ENCODE data around the gene FAM236D. TPM values are rescaled to one million over a fixed set of nuclear protein-coding genes. Genes with fewer than 3 reads are reported as not detected.
"Not testable (repeated sequence)": the region's sequence is repeated elsewhere in the genome, so short reads cannot be mapped to it uniquely, and the experiment has no call there.

The FAM236D gene
- total RNA-seq, 1 donor from 2014 or later: not detected

- not testable (repeated sequence) for H3K9ac ChIP-seq (ENCODE audit: low read length); H3K4me2 ChIP-seq (ENCODE audit: low read length); DNase-seq (ENCODE audit: low read depth); H3K79me2 ChIP-seq (ENCODE audit: insufficient read depth, low read length); H3K36me3 ChIP-seq (ENCODE audit: insufficient read depth, low read length); H3K27ac Mint-ChIP-seq (ENCODE audit: unreplicated experiment); H3K4me1 ChIP-seq (ENCODE audit: insufficient read depth, low read length); H2AFZ ChIP-seq (ENCODE audit: low read depth, low read length); H3K9me3 ChIP-seq (ENCODE audit: insufficient read depth, low read depth, low read length); H3K4me3 Mint-ChIP-seq (ENCODE audit: unreplicated experiment); H3K4me3 ChIP-seq (ENCODE audit: insufficient read depth, low read depth, low read length); H3K27me3 Mint-ChIP-seq (ENCODE audit: low read depth, unreplicated experiment); H3K4me1 Mint-ChIP-seq (ENCODE audit: low read depth, unreplicated experiment); FAIRE-seq; H3K27ac ChIP-seq (ENCODE audit: low read depth, low read length); H3K9me3 Mint-ChIP-seq (ENCODE audit: unreplicated experiment); H4K20me1 ChIP-seq (ENCODE audit: insufficient read depth, low read length); H3K27me3 ChIP-seq (ENCODE audit: insufficient read depth, low read length); H3K36me3 Mint-ChIP-seq (ENCODE audit: low read depth, unreplicated experiment)
These were observed 24.6 kb downstream of the FAM236D start for GRCh38 chrX:72783365-72783936.

DNA sequence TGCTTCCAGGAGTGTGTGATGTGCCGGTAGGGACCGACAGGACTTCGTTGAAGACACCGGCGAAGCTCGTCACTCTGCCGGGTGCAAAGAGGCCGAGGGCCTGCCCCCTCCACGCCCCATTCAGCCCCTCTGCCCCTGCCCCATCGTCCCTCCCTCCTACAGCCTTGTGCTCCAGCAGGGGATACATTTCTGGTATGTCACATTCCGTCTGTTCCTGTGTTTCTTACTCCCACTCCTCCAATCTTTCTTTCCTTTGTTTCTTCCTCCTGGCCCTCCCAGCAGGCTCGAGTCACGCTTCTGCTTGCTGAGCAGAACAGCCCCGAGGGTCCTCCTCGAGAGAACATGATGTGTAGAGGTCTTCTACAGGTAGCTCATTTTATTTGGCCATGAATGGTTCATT, 25.4 kb downstream of the FAM236D start, which contains the start of gene FAM236B:
TSS of gene FAM236B (minus strand) at position 101 of the 400 bp plus-strand sequence. CDS start at position 1, 100 bp downstream.
- not testable (repeated sequence) for FAIRE-seq

DNA sequence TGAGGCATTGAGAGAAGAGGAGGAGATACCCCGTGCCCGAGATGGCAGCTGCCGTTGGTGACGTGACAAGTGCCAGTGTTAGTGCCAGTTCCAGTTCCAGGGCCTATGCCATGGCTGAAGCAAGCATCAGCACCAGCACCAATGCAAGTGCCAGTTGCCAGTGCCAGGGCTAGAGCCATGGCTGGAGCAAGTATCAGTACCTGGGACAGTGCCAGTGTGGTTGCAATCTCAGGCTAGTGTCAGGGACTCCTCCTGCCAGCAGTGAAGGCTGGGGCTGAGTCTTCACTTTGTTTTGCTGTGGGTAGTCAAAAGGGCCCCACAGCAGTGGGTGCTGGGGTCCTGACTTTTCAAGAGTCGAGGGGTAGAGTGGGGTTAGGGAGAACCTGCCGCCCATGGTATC, 29.9 kb downstream of the FAM236D start:
- H3K9me3 ChIP-seq (ENCODE audit: insufficient read depth, low read depth, low read length); H3K27ac Mint-ChIP-seq (ENCODE audit: unreplicated experiment); H3K27ac ChIP-seq (ENCODE audit: low read depth, low read length); H3K9me3 Mint-ChIP-seq (ENCODE audit: unreplicated experiment); DNase-seq (ENCODE audit: low read depth); H3K4me2 ChIP-seq (ENCODE audit: low read length); H3K27me3 ChIP-seq (ENCODE audit: insufficient read depth, low read length); H3K4me1 Mint-ChIP-seq (ENCODE audit: low read depth, unreplicated experiment); H2AFZ ChIP-seq (ENCODE audit: low read depth, low read length); H3K4me3 Mint-ChIP-seq (ENCODE audit: unreplicated experiment); H3K4me3 ChIP-seq (ENCODE audit: insufficient read depth, low read depth, low read length); H4K20me1 ChIP-seq (ENCODE audit: insufficient read depth, low read length); H3K9ac ChIP-seq (ENCODE audit: low read length); H3K36me3 ChIP-seq (ENCODE audit: insufficient read depth, low read length); H3K4me1 ChIP-seq (ENCODE audit: insufficient read depth, low read length); H3K36me3 Mint-ChIP-seq (ENCODE audit: low read depth, unreplicated experiment); H3K79me2 ChIP-seq (ENCODE audit: insufficient read depth, low read length); H3K27me3 Mint-ChIP-seq (ENCODE audit: low read depth, unreplicated experiment): not testable (repeated sequence)
- FAIRE-seq: peak; percentile 95

More for the DNA sequence above, 25.4 kb downstream of the FAM236D start, which contains the start of gene FAM236B:
- not testable (repeated sequence) for H3K27ac ChIP-seq (ENCODE audit: low read depth, low read length); H4K20me1 ChIP-seq (ENCODE audit: insufficient read depth, low read length); H3K27ac Mint-ChIP-seq (ENCODE audit: unreplicated experiment); H3K79me2 ChIP-seq (ENCODE audit: insufficient read depth, low read length); H3K4me2 ChIP-seq (ENCODE audit: low read length); DNase-seq (ENCODE audit: low read depth); H3K27me3 Mint-ChIP-seq (ENCODE audit: low read depth, unreplicated experiment); H3K36me3 ChIP-seq (ENCODE audit: insufficient read depth, low read length); H3K4me1 Mint-ChIP-seq (ENCODE audit: low read depth, unreplicated experiment); H3K9me3 Mint-ChIP-seq (ENCODE audit: unreplicated experiment); H3K36me3 Mint-ChIP-seq (ENCODE audit: low read depth, unreplicated experiment); H3K4me1 ChIP-seq (ENCODE audit: insufficient read depth, low read length); H3K4me3 ChIP-seq (ENCODE audit: insufficient read depth, low read depth, low read length); H3K9ac ChIP-seq (ENCODE audit: low read length); H3K4me3 Mint-ChIP-seq (ENCODE audit: unreplicated experiment); H2AFZ ChIP-seq (ENCODE audit: low read depth, low read length); H3K27me3 ChIP-seq (ENCODE audit: insufficient read depth, low read length); H3K9me3 ChIP-seq (ENCODE audit: insufficient read depth, low read depth, low read length)

DNA sequence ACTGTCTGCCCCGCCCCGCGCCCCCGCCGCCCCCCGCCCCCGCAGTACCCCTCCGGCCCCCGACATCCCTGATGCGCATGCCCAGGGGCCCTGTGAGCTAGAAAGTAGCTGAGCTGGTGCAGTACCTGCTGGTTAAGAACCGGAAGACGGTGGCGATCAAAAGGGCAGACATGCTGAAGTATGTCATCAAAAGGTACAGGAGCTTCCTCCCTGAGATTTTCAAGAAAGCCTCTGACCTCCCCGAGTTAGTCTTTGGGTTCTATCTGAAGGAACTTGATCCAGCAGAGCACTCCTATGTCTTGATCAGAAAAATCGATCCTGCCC, 30.6 kb downstream of the FAM236D start:
- H4K20me1 ChIP-seq (ENCODE audit: insufficient read depth, low read length); H3K27ac Mint-ChIP-seq (ENCODE audit: unreplicated experiment); DNase-seq (ENCODE audit: low read depth); H3K27ac ChIP-seq (ENCODE audit: low read depth, low read length); H3K4me1 ChIP-seq (ENCODE audit: insufficient read depth, low read length); H3K79me2 ChIP-seq (ENCODE audit: insufficient read depth, low read length); H3K36me3 ChIP-seq (ENCODE audit: insufficient read depth, low read length); H3K4me2 ChIP-seq (ENCODE audit: low read length); H3K4me1 Mint-ChIP-seq (ENCODE audit: low read depth, unreplicated experiment); H3K27me3 Mint-ChIP-seq (ENCODE audit: low read depth, unreplicated experiment); H3K9ac ChIP-seq (ENCODE audit: low read length); H2AFZ ChIP-seq (ENCODE audit: low read depth, low read length); H3K4me3 ChIP-seq (ENCODE audit: insufficient read depth, low read depth, low read length); FAIRE-seq; H3K36me3 Mint-ChIP-seq (ENCODE audit: low read depth, unreplicated experiment); H3K9me3 ChIP-seq (ENCODE audit: insufficient read depth, low read depth, low read length); H3K9me3 Mint-ChIP-seq (ENCODE audit: unreplicated experiment); H3K4me3 Mint-ChIP-seq (ENCODE audit: unreplicated experiment); H3K27me3 ChIP-seq (ENCODE audit: insufficient read depth, low read length): not testable (repeated sequence)

GRCh38 chrX:72776653-72777466, 31.1 kb downstream of the FAM236D start, which contains the start of gene DMRTC1B:
DMRTC1B (plus strand) TSS chrX:72776890; CDS start chrX:72845136, 68,246 bp downstream.
- H4K20me1 ChIP-seq (ENCODE audit: insufficient read depth, low read length); DNase-seq (ENCODE audit: low read depth); H3K4me3 ChIP-seq (ENCODE audit: insufficient read depth, low read depth, low read length); H3K9ac ChIP-seq (ENCODE audit: low read length); H3K4me2 ChIP-seq (ENCODE audit: low read length); H3K4me3 Mint-ChIP-seq (ENCODE audit: unreplicated experiment); H3K27me3 ChIP-seq (ENCODE audit: insufficient read depth, low read length); H3K4me1 Mint-ChIP-seq (ENCODE audit: low read depth, unreplicated experiment); H3K27me3 Mint-ChIP-seq (ENCODE audit: low read depth, unreplicated experiment); H3K79me2 ChIP-seq (ENCODE audit: insufficient read depth, low read length); H3K36me3 Mint-ChIP-seq (ENCODE audit: low read depth, unreplicated experiment); H3K36me3 ChIP-seq (ENCODE audit: insufficient read depth, low read length); H3K9me3 Mint-ChIP-seq (ENCODE audit: unreplicated experiment); H3K9me3 ChIP-seq (ENCODE audit: insufficient read depth, low read depth, low read length); H3K27ac Mint-ChIP-seq (ENCODE audit: unreplicated experiment); H2AFZ ChIP-seq (ENCODE audit: low read depth, low read length); H3K4me1 ChIP-seq (ENCODE audit: insufficient read depth, low read length); H3K27ac ChIP-seq (ENCODE audit: low read depth, low read length): not testable (repeated sequence)
- FAIRE-seq: peak; percentile 9

GRCh38 chrX:72760454-72760853, 47.6 kb downstream of the FAM236D start:
- H3K9me3 Mint-ChIP-seq (ENCODE audit: unreplicated experiment); DNase-seq (ENCODE audit: low read depth); H3K27me3 ChIP-seq (ENCODE audit: insufficient read depth, low read length); H3K4me1 Mint-ChIP-seq (ENCODE audit: low read depth, unreplicated experiment); H3K27ac ChIP-seq (ENCODE audit: low read depth, low read length); H2AFZ ChIP-seq (ENCODE audit: low read depth, low read length); H3K36me3 ChIP-seq (ENCODE audit: insufficient read depth, low read length); H3K9me3 ChIP-seq (ENCODE audit: insufficient read depth, low read depth, low read length); H3K79me2 ChIP-seq (ENCODE audit: insufficient read depth, low read length); H3K36me3 Mint-ChIP-seq (ENCODE audit: low read depth, unreplicated experiment); H3K27ac Mint-ChIP-seq (ENCODE audit: unreplicated experiment); H3K4me1 ChIP-seq (ENCODE audit: insufficient read depth, low read length); H4K20me1 ChIP-seq (ENCODE audit: insufficient read depth, low read length); H3K4me2 ChIP-seq (ENCODE audit: low read length); H3K4me3 ChIP-seq (ENCODE audit: insufficient read depth, low read depth, low read length); H3K4me3 Mint-ChIP-seq (ENCODE audit: unreplicated experiment); FAIRE-seq; H3K9ac ChIP-seq (ENCODE audit: low read length); H3K27me3 Mint-ChIP-seq (ENCODE audit: low read depth, unreplicated experiment): not testable (repeated sequence)

Data from astrocyte (in vitro differentiated cells and primary cell).